Stomach (tissue), 9 donors: Measurements from ENCODE around the gene UNC45A. TPM values are rescaled to one million over a fixed set of nuclear protein-coding genes. Genes with fewer than 3 reads are reported as not detected.
A peak's percentile ranks its signal among the peaks of the same experiment; 100 is the strongest.
"Not testable (repeated sequence)": the region's sequence is repeated elsewhere in the genome, so short reads cannot be mapped to it uniquely, and the experiment has no call there.

ENCODE experiments used
- DNase-seq, 2 donors: peaks; one replicate each; pipeline versions ENCODE4 v3.0.0 to v3.0.0-alpha.2; 2013 to 2019
- H3K27ac ChIP-seq, 5 donors: fragments of 200-600 bp in 4 of 5; sonication (generic) in 4 of 5; one replicate each; pipeline ENCODE4 v1.5.1; 2013 to 2019; ENCODE audit warnings: mild to moderate bottlenecking in 1 of 5, moderate library complexity in 1 of 5
- H3K27me3 ChIP-seq, 3 donors: fragments of 200-600 bp; sonication (generic); one replicate each; pipeline ENCODE4 v1.5.1; 2017 to 2019; ENCODE audit warnings: mixed run types in 1 of 3
- H3K36me3 ChIP-seq, 4 donors: fragments of 200-600 bp; sonication (generic); 1 replicate in 3 of 4; 2 replicates in 1 of 4; pipeline ENCODE4 v1.5.1; 2016 to 2019
- H3K4me1 ChIP-seq, 4 donors: fragments of 200-600 bp; sonication (generic); one replicate each; pipeline ENCODE4 v1.5.1; 2016 to 2019
- H3K4me3 ChIP-seq, 4 donors: fragments of 200-600 bp; sonication (generic) in 3 of 4; one replicate each; pipeline ENCODE4 v1.5.1; 2016 to 2019; ENCODE audit warnings: mild to moderate bottlenecking in 1 of 4
- H3K9me3 ChIP-seq, 4 donors: fragments of 200-600 bp; sonication (generic); one replicate each; pipeline ENCODE4 v1.5.1; 2016 to 2019
- CTCF ChIP-seq, 7 experiments: fragments of 450-650 bp in 4 of 7; fragments of 200-600 bp in 3 of 7; sonication (generic) in 3 of 7; IDR thresholded peaks; one replicate each; pipeline ENCODE4 v1.5.1; 2016 to 2019; ENCODE audit warnings: antibody characterized with exemption in 7 of 7, control low read depth in 2 of 7, mild to moderate bottlenecking in 1 of 7
- EP300 ChIP-seq: sonication (generic); formaldehyde crosslinking; IDR thresholded peaks from one replicate; pipeline ENCODE4 v1.6.1; 2017; ENCODE audit warnings: antibody characterized with exemption
- POLR2A ChIP-seq, 4 donors: fragments of 450-650 bp; IDR thresholded peaks; one replicate each; pipeline ENCODE4 v1.6.1; 2016; ENCODE audit warnings: antibody characterized with exemption in 4 of 4, control low read depth in 2 of 4, mild to moderate bottlenecking in 1 of 4, moderate library complexity in 1 of 4
- POLR2AphosphoS5 ChIP-seq, 3 donors: sonication (generic); formaldehyde crosslinking; IDR thresholded peaks; one replicate each; pipeline ENCODE4 v1.6.1; 2016; ENCODE audit warnings: antibody characterized with exemption in 3 of 3
- WGBS, 5 donors: extraction: QIAGEN DNeasy Blood & Tissue Kit in 3 of 5; methylation state at CpG; one replicate each; pipeline versions ENCODE4 v1.1.5 to v1.1.7; 2013 to 2018; 5-methylcytosine and 5-hydroxymethylcytosine counted together
- intact Hi-C: fragments of 100-400 bp; cut with DNase I; formaldehyde crosslinking; loops from one replicate; pipeline ENCODE4 v1.15.1; 2023; ENCODE audit warnings: low total_unique reads
- polyA plus RNA-seq, 3 donors: library from polyadenylated mRNA; stranded (reverse); fragments of 200-250 nt; gene quantifications; one replicate each; pipeline ENCODE4 v1.2.3, GENCODE V29; 2013
- total RNA-seq, 5 donors: library from RNA; depleted of rRNA; stranded (reverse); fragments of >200 nt; gene quantifications; one replicate each; pipeline versions ENCODE4 v1.1.0 to v1.2.3, GENCODE V29; 2014 to 2016
- donor health status: healthy with polysubstance abuse.
- donor health status: Bipolar disorder and iron deficiency.
- donor health status: healthy.

Gene UNC45A
- total and polyA plus RNA-seq, 8 donors = 28.0 to 63.8 (median 43.0) TPM

- no peaks in the 10 kb centered on the region for H3K9me3 ChIP-seq
- intact Hi-C loops = no loop called here
- peaks cover 0 to 12% (median 2%) of the 10 kb centered on the region in 4 donors for H3K4me1 ChIP-seq
- TF ChIP-seq POLR2A (IDR thresholded peaks at IDR 0.05) (no peak), EP300 (no peak), CTCF (IDR thresholded peaks at IDR 0.05) (no peak), POLR2AphosphoS5 (IDR thresholded peaks at IDR 0.05) (no peak)
- 72 to 85% (median 80%) methylated on average over 5 of the region's 5 CpGs for WGBS, 5 donors
- H3K4me3 ChIP-seq = no peak overlapping the region
- no peak for DNase-seq
- no peaks in the 10 kb centered on the region for H3K27me3 ChIP-seq
- peaks cover 21 to 33% (median 28%) of the 10 kb centered on the region in 4 donors for H3K36me3 ChIP-seq
- no peak overlapping the region for H3K27ac ChIP-seq
Observed at GRCh38 chr15:90924375-90924774, 10.7 kb upstream of the UNC45A start.

DNA sequence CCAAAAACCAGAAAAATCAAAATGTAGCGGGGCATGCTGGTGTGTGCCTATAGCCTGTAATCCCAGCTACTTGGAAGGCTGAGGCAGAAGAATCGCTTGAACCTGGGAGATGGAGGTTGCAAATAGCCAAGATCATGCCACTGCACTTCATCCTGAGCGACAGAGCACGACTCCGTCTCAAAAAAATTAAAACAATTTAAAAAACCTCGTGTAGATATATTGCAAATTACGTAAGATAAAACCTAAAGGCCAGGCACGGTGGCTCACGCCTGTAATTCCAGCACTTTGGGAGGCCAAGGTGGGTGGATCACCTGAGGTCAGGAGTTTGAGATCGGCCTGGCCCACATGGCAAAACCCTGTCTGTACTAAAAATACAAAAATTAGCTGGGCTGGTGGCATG is 8.3 kb upstream of the UNC45A start:
- H3K36me3 ChIP-seq, H3K27me3 ChIP-seq, H3K27ac ChIP-seq, DNase-seq, H3K9me3 ChIP-seq, intact Hi-C loops, H3K4me3 ChIP-seq: not testable (repeated sequence)
- WGBS, 5 donors = 91 to 93% (median 92%) methylated on average over 10 of the region's 10 CpGs
- H3K4me1 ChIP-seq = peaks cover 13 to 28% (median 19%) of the 10 kb centered on the region in 4 donors

- H3K36me3 ChIP-seq, H3K9me3 ChIP-seq, H3K4me3 ChIP-seq, DNase-seq, H3K27me3 ChIP-seq, intact Hi-C loops: not testable (repeated sequence)
- H3K4me1 ChIP-seq = peaks cover 16 to 38% (median 28%) of the 10 kb centered on the region in 4 donors
- 86 to 96% (median 95%) methylated on average over 7 of the region's 7 CpGs for WGBS, 5 donors
- peak overlapping the region in 2 of 5 donors; percentile 1 to 94 for H3K27ac ChIP-seq
Observed at GRCh38 chr15:90928106-90928505, 7.0 kb upstream of the UNC45A start.

DNA sequence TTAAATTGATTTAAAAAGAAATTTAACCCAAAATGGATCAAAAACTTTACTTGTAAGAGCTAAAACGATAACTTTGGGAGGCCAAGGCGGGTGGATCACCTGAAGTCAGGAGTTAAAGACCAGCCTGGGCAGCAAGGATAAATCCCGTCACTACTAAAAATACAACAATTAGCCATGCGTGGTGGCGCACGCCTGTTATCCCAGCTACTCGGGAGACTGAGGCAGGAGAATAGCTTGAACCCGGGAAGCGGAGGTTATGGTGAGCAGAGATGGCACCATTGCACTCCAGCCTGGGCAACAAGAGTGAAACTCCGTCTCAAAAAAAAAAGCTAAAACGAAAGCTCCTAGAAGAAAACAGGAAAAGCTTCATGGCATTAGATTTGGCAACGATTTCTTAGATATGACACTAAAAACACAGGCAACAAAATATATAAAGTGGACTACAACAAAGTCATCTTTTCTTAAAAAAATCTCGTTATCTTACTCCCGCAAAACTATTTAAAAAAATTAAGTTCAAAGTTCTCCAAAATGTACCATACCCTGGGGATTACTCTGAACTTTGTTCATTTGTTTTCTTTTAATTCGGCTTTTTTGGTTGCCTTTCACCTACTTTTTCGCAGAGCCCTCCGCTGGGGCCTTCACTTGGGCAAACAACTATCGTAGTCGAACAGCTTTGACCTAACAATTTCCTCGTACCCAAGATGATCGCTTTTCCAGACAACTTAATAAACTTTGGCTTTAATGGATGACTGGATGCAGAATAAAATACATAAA is 5.7 kb upstream of the UNC45A start:
- 48 to 50% (median 48%) methylated on average over 21 of the region's 21 CpGs for WGBS, 5 donors
- Histone ChIP-seq H3K27me3 (no peaks in the 10 kb centered on the region), H3K4me3 (peak overlapping the region; percentile 43 to 77 (median 64)), H3K9me3 (no peaks in the 10 kb centered on the region), H3K36me3 (no peaks in the 10 kb centered on the region), H3K4me1 (peaks cover 17 to 51% (median 35%) of the 10 kb centered on the region in 4 donors), H3K27ac (peak overlapping the region; percentile 92 to 97 (median 95))
- TF ChIP-seq EP300 (no peak), POLR2AphosphoS5 (IDR thresholded peaks at IDR 0.05) (no peak), CTCF (IDR thresholded peaks at IDR 0.05) (no peak), POLR2A (IDR thresholded peaks at IDR 0.05) (no peak)
- DNase-seq = no peak
- intact Hi-C loops = no loop called here

DNA sequence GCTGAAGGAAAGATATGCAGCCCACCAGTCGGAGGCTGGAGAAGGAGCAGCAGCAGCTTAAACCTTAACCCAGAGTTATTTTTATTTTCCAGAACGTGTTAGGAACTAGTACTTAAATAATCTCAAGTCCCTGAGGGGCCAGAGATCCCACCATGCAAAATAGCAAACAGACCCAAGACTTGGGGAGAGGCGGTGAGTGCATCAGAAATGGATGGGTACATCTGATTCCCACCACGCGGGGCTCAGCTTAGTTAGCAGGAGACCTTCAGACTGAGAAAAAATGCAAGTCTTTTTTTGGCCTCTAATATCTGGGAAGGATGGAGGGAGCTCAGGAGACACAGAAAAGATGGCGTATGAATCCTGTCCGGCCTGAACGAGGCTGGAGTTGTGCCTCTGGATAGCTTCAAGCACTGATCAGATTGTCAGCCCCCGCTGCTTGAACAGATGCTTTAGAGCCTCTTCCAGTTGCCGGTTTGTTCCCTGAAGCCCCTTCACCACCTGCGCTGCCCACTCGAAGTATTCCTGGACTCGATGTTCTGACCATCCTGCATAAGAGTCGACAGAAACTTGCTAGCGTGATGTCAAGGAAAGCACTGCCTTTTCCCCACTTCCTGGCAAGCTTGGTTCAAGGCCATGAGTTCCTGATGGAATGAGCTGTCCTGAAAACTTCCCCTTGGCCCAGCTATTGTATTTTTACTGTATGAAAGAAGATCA is 4.1 kb upstream of the UNC45A start:
- TF ChIP-seq POLR2A (IDR thresholded peaks at IDR 0.05) = no peak
- no peak for TF ChIP-seq EP300
- TF ChIP-seq CTCF (IDR thresholded peaks at IDR 0.05) = no peak
- no peak for TF ChIP-seq POLR2AphosphoS5 (IDR thresholded peaks at IDR 0.05)
- Histone ChIP-seq H3K36me3 (no peaks in the 10 kb centered on the region), H3K9me3 (no peaks in the 10 kb centered on the region), H3K27me3 (no peaks in the 10 kb centered on the region), H3K4me3 (peak overlapping the region; percentile 43 to 77 (median 67)), H3K4me1 (peaks cover 27 to 63% (median 47%) of the 10 kb centered on the region in 4 donors), H3K27ac (peak overlapping the region; percentile 92 to 97 (median 95))
- WGBS, 5 donors = 61 to 73% (median 69%) methylated on average over 15 of the region's 15 CpGs
- intact Hi-C loops = no loop called here
- peak in 1 of 2 donors; percentile 37 for DNase-seq
